Ramos (cell line): ENCODE data around the gene ACTR3C.
"Not testable (repeated sequence)": the region's sequence is repeated elsewhere in the genome, so short reads cannot be mapped to it uniquely, and the experiment has no call there.

Experiments
- in situ Hi-C: fragments of 300-500 bp; cut with MboI; formaldehyde crosslinking; loops from one replicate; pipeline ENCODE4 v1.14.3; 2022; ENCODE audit warnings: low sequenced_read_pairs; ENCODE audit not compliant: unreplicated experiment

ACTR3C gene

DNA sequence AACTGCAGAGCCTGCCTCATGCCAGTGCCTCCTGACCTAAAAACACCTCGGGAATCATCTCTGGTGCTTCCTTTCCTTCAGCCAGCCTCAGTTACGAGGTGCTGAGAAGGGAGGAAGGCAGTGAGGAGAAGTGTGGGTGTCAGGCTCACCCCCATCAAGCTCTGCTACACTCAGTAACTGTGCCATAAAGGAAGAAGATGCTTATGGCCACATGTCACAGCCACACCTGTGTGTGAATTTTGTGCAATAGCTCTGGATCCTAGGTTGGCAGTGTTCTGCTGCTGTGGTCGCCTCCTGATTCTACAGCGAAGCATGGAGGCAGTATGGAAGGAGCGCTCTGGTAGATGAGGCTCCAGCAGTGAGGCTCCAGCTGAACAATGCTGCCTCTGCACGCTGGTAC lies 34.5 kb downstream of the ACTR3C start:
- in situ Hi-C loops, result loop anchor here (25.0 kb wide), 1 partner anchor 473 kb away; no protein-coding TSS in a partner anchor

DNA sequence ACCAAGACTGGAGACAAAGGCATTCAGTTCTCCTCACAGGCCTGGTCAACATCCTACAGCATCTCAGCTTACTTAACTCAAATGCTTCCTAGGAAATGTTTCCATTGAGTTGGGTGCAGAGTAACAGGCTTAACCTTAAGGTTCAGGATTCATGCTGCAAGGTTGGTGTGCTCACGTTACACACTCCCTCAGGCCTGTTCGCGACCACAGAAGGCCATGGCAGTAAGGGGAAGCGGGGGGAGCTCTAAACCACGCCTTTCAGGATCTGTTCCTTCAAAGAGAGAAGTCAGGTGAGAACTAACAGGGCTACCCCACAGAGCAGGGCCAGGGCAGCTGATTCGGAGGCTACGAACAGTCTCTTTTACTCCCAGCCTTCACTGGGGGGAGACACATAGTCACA lies 35.5 kb downstream of the ACTR3C start:
- in situ Hi-C loops, result loop anchor here (25.0 kb wide), 1 partner anchor 474 kb away; no protein-coding TSS in a partner anchor

GRCh38 chr7:150285849-150286754 lies 37.2 kb downstream of the ACTR3C start:
- in situ Hi-C loops, result loop anchor here (25.0 kb wide), 1 partner anchor 476 kb away; no protein-coding TSS in a partner anchor

GRCh38 chr7:150283608-150284007 lies 39.7 kb downstream of the ACTR3C start:
- in situ Hi-C loops, result loop anchor here (25.0 kb wide), 1 partner anchor 479 kb away; no protein-coding TSS in a partner anchor

GRCh38 chr7:150283111-150283510 lies 40.2 kb downstream of the ACTR3C start:
- in situ Hi-C loops, result loop anchor here (25.0 kb wide), 1 partner anchor 479 kb away; no protein-coding TSS in a partner anchor

DNA sequence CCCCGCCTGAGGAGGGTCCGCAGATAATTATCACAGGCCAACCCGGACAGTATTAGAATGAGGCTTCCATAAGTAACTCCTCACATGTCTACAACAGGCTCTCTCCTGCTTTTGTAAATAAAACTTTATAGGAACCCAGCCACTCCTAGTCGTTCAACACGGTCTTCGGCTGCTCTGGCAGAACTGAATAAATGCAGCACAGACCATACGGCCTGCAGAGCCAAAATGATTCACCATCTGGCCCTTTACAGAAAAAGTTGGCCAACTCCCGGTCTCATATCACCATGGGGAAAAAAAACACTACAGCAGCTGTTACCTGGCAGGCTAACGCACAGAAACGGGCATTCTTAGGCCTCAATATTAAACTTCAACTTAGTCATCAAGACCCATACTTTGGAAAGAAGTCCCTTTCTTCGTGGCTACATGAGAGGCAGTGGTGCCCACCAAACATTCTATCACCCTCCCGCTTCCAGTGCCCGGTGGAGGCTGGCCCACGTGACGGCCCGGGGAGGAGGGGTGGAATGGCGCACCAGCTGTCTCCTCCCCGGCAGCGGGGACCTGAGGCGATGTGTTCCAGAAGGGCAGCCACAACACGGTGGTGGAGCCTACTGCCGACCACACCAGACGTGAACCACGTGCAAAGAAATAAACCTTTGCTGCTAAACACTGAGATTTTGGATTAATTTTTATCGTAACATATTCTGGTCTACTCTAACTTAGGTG lies 41.5 kb downstream of the ACTR3C start:
- in situ Hi-C loops, result loop anchor here (25.0 kb wide), 1 partner anchor 480 kb away; no protein-coding TSS in a partner anchor

DNA sequence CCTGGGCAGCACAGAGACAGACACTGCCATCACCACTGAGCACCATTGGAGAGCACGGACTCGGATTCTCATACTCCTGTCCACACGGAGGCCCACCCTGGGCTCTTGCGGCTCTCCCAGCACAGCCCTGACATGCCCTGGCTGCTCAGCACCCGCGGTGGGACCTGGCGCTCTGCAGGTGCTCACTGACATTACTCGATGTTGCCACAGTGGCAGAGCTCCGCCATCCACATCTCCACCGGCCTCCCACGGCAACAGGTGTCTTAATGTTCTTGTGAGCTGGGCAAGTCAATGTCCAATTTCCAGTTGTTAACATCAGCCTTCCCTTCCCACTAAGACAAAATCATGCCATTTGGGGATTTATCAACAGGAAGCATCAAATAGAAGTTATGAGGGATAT lies 45.0 kb downstream of the ACTR3C start:
- in situ Hi-C loops, result loop anchor here (25.0 kb wide), 1 partner anchor 484 kb away; no protein-coding TSS in a partner anchor

DNA sequence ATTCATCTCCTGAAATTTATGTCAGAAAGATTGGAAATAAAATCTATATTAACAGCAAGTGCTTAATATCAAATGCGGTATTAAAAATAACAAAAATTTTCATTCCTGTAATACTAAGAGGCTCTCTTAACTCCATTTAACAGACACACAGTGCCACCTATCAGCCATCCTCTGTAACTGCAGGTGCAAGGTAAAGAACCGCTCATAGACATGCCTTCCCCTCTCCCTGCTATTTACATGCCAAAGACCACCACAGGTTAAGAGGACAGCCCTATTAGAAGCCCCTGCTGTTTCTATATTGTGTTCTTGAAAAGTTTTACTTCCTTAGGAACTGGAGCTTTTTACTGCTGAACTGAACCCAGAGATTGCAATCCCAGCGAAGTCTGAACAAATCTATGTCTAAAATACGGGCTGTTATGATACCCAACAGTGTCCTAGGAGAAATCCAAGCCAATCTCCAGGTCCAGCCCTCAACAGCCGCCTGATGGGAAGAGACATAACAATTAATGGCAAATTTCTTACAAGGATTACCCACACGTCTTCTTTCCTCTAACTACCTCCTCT lies 47.1 kb downstream of the ACTR3C start:
- in situ Hi-C loops, result loop anchor here (25.0 kb wide), 1 partner anchor 486 kb away; no protein-coding TSS in a partner anchor

GRCh38 chr7:150271898-150272297 lies 51.4 kb downstream of the ACTR3C start:
- in situ Hi-C loops, result not testable (repeated sequence)

DNA sequence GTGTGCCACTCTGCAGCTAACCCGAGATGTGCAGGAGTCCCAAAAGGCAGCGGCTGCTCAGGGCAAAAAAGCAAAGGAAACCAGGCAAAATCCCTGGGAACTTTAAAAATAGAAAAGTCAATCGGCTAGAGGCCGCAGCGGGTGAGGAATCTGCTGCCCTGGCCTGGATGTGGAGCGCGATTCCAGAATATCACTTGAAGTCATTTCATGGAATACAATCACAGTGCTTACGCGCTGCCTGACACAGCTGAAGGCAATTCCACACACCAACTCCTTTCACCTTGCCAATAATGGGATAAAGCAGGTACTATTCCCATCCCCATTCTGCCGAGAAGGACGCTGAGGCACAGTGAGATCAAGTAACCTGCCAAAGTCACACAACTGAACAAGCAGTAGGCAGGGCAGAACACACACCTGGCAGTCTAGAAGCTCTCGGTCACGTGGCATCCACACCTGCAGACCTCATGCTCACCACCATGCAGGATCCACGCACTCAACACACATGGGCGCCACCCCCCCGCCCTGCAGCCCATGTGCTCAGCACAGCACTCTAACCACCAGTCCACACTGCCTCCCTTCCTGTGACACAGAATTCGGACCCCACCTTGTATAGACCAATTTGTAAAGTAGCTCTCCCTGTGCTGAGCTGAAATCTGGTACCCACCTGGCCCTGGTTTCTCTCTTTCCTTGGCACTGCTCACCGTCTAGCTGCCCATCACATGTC lies 53.1 kb downstream of the ACTR3C start:
- in situ Hi-C loops, result not testable (repeated sequence)

- in situ Hi-C loops, result not testable (repeated sequence)
These were observed 54.5 kb downstream of the ACTR3C start for GRCh38 chr7:150268798-150269197.

- in situ Hi-C loops, result not testable (repeated sequence)
These were observed 55.1 kb downstream of the ACTR3C start for GRCh38 chr7:150268287-150268686.

DNA sequence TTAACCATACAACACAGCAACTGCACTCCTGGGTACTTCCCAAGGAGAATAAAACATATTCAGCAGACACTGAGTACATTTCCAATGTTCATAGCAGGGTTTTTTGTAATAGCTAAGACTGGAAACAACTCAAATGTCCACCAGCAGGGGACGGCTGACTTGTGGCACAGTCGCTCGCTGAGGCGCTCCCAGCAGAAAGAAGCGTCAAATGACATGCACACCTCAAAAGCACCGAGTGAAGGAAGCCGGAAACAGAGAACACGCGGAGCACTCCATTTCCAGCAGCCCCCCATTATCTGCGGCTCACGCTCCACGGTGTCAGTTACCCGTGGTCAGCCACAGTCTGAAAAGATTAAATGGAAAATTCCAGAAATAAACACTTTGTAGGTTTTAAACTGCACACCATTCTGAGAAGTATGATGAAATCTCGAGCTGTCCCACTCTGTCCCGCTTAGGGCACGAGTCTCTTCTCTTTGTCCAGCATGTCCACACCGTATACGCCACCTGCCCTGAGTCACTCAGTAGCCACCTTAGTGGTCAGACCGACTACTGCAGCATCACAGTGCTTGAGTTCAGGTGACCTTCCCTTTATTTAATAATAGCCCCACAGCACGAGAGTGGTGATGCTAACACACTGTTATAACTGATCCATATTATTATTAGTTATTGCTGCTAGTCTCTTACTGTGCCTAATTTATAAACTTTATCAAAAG lies 56.2 kb downstream of the ACTR3C start:
- in situ Hi-C loops, result not testable (repeated sequence)

DNA sequence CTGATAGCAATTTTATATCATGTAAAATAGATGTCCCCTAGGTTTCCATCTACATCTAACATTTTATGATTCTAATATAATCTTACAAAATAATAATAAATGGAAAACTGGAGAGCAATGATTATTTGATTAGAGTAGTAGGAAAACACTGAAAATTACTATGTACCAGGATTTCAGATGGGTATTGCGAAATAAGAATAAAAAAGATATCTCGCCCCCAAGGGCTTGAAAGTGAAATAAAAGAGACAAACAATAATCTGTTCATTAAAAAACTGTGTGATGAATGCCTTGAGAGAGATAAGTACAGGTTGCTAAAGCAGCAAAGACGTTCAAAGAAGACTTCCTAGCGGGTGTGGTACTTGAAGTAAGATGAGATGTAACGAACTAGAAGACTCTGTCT lies 60.7 kb downstream of the ACTR3C start:
- in situ Hi-C loops, result not testable (repeated sequence)

DNA sequence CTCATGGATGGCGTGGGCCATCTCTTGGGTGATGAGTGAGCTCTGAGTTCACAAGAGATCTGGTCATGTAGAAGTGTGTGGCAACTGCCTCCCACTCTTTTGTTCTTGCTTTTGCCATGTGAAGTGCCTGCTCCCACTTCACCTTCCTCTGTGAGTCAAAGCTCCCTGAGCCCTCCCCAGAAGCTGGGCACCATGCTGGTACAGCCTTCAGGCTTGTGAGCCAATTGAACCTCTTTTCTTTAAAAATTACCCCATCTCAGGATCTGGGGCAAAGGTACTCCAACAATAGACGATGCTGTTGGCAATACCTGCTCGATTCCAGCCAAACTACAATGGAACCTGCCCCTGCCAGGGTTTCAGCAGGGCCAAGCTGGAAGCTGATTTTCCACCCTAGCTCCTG lies 75.6 kb downstream of the ACTR3C start:
- in situ Hi-C loops, result not testable (repeated sequence)

- in situ Hi-C loops, result not testable (repeated sequence)
These were observed 78.1 kb downstream of the ACTR3C start for GRCh38 chr7:150245208-150245607.

DNA sequence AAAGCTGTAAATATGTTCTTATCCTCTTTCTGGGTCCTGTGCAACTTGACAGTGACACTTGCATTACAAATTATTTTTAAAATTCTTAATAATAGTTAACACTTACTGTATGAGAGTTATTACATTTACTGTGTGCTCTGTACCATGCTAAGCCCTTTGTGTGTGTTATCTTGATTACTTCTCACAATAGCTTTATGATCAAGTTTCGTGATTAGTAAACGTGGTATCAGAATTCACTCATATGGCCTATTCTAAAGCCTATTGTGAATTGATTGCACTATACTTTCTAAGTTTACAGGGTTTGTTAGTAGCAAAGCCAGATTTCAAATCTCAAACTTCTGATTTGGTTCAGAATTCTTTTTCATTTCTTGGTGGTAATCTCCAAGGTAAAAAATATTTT lies 80.4 kb downstream of the ACTR3C start:
- in situ Hi-C loops, result not testable (repeated sequence)

GRCh38 chr7:150225444-150225843 lies 97.9 kb downstream of the ACTR3C start:
- in situ Hi-C loops, result not testable (repeated sequence)
